Measurements from ENCODE around the gene WFIKKN1.

Gene WFIKKN1

GRCh38 chr16:648071-648780 lies 17.4 kb downstream of the WFIKKN1 start:
- Mint-ChIP-seq H3K36me3 (no peaks in the 10 kb centered on the region), H3K27me3 (no peaks in the 10 kb centered on the region), H3K9me3 (ENCODE audit: low read depth) (no peaks in the 10 kb centered on the region), H3K27ac (peak overlapping the region; percentile 81), H3K4me3 (peak overlapping the region; percentile 84), H3K4me1 (ENCODE audit: low read depth) (peaks cover 15% of the 10 kb centered on the region)

- Mint-ChIP-seq H3K36me3 (no peaks in the 10 kb centered on the region), H3K27me3 (no peaks in the 10 kb centered on the region), H3K9me3 (ENCODE audit: low read depth) (no peaks in the 10 kb centered on the region), H3K4me1 (ENCODE audit: low read depth) (peaks cover 12% of the 10 kb centered on the region), H3K27ac (peak within 1 kb of the TSS; percentile 81), H3K4me3 (peak within 1 kb of the TSS; percentile 84)
These were observed 18.2 kb downstream of the WFIKKN1 start, which contains the start of gene WDR90 for GRCh38 chr16:648781-649589. TSS of gene WDR90 (plus strand) at chr16:649365. CDS start at chr16:649417, 52 bp downstream.

- H3K27me3 Mint-ChIP-seq, result no peaks in the 10 kb centered on the region
- no peaks in the 10 kb centered on the region for H3K36me3 Mint-ChIP-seq
- peaks cover 5% of the 10 kb centered on the region for H3K4me1 Mint-ChIP-seq (ENCODE audit: low read depth)
- peak overlapping the region; percentile 74 for H3K4me3 Mint-ChIP-seq
- no peak overlapping the region for H3K27ac Mint-ChIP-seq
- no peaks in the 10 kb centered on the region for H3K9me3 Mint-ChIP-seq (ENCODE audit: low read depth)
These were observed 18.8 kb downstream of the WFIKKN1 start for GRCh38 chr16:649631-650030.

GRCh38 chr16:651844-652243 lies 21.1 kb downstream of the WFIKKN1 start:
- H3K4me3 Mint-ChIP-seq, result no peak overlapping the region
- H3K9me3 Mint-ChIP-seq (ENCODE audit: low read depth), result no peaks in the 10 kb centered on the region
- H3K4me1 Mint-ChIP-seq (ENCODE audit: low read depth), result peaks cover 2% of the 10 kb centered on the region
- H3K27ac Mint-ChIP-seq, result no peak overlapping the region
- H3K27me3 Mint-ChIP-seq, result no peaks in the 10 kb centered on the region
- no peaks in the 10 kb centered on the region for H3K36me3 Mint-ChIP-seq

- H3K9me3 Mint-ChIP-seq (ENCODE audit: low read depth), result no peaks in the 10 kb centered on the region
- H3K4me3 Mint-ChIP-seq, result no peak overlapping the region
- peaks cover 2% of the 10 kb centered on the region for H3K4me1 Mint-ChIP-seq (ENCODE audit: low read depth)
- no peaks in the 10 kb centered on the region for H3K27me3 Mint-ChIP-seq
- H3K36me3 Mint-ChIP-seq, result no peaks in the 10 kb centered on the region
- no peak overlapping the region for H3K27ac Mint-ChIP-seq
These were observed 21.9 kb downstream of the WFIKKN1 start for GRCh38 chr16:652454-653305.

- Mint-ChIP-seq H3K27ac (no peak overlapping the region), H3K36me3 (no peaks in the 10 kb centered on the region), H3K27me3 (no peaks in the 10 kb centered on the region), H3K4me3 (no peak overlapping the region), H3K4me1 (ENCODE audit: low read depth) (no peaks in the 10 kb centered on the region), H3K9me3 (ENCODE audit: low read depth) (no peaks in the 10 kb centered on the region)
These were observed 23.2 kb downstream of the WFIKKN1 start for GRCh38 chr16:654034-654433.

- no peak overlapping the region for H3K27ac Mint-ChIP-seq
- H3K4me3 Mint-ChIP-seq, result no peak overlapping the region
- no peaks in the 10 kb centered on the region for H3K36me3 Mint-ChIP-seq
- no peaks in the 10 kb centered on the region for H3K9me3 Mint-ChIP-seq (ENCODE audit: low read depth)
- H3K27me3 Mint-ChIP-seq, result no peaks in the 10 kb centered on the region
- H3K4me1 Mint-ChIP-seq (ENCODE audit: low read depth), result peaks cover 3% of the 10 kb centered on the region
These were observed 26.7 kb downstream of the WFIKKN1 start for GRCh38 chr16:657487-657886.

- peaks cover 3% of the 10 kb centered on the region for H3K4me1 Mint-ChIP-seq (ENCODE audit: low read depth)
- no peak overlapping the region for H3K27ac Mint-ChIP-seq
- no peaks in the 10 kb centered on the region for H3K36me3 Mint-ChIP-seq
- no peaks in the 10 kb centered on the region for H3K9me3 Mint-ChIP-seq (ENCODE audit: low read depth)
- no peaks in the 10 kb centered on the region for H3K27me3 Mint-ChIP-seq
- H3K4me3 Mint-ChIP-seq, result no peak overlapping the region
These were observed 28.1 kb downstream of the WFIKKN1 start for GRCh38 chr16:658679-659571.

- H3K27ac Mint-ChIP-seq, result no peak overlapping the region
- H3K4me3 Mint-ChIP-seq, result no peak overlapping the region
- H3K4me1 Mint-ChIP-seq (ENCODE audit: low read depth), result peaks cover 3% of the 10 kb centered on the region
- H3K36me3 Mint-ChIP-seq, result no peaks in the 10 kb centered on the region
- no peaks in the 10 kb centered on the region for H3K9me3 Mint-ChIP-seq (ENCODE audit: low read depth)
- H3K27me3 Mint-ChIP-seq, result no peaks in the 10 kb centered on the region
These were observed 28.8 kb downstream of the WFIKKN1 start for GRCh38 chr16:659618-660017.

- no peaks in the 10 kb centered on the region for H3K36me3 Mint-ChIP-seq
- no peaks in the 10 kb centered on the region for H3K9me3 Mint-ChIP-seq (ENCODE audit: low read depth)
- H3K27ac Mint-ChIP-seq, result no peak overlapping the region
- peaks cover 3% of the 10 kb centered on the region for H3K4me1 Mint-ChIP-seq (ENCODE audit: low read depth)
- no peak overlapping the region for H3K4me3 Mint-ChIP-seq
- H3K27me3 Mint-ChIP-seq, result no peaks in the 10 kb centered on the region
These were observed 29.3 kb downstream of the WFIKKN1 start for GRCh38 chr16:660132-660458.

- Mint-ChIP-seq H3K27me3 (no peaks in the 10 kb centered on the region), H3K36me3 (no peaks in the 10 kb centered on the region), H3K4me3 (peak overlapping the region; percentile 27), H3K27ac (no peak overlapping the region), H3K4me1 (ENCODE audit: low read depth) (peaks cover 3% of the 10 kb centered on the region), H3K9me3 (ENCODE audit: low read depth) (no peaks in the 10 kb centered on the region)
These were observed 29.8 kb downstream of the WFIKKN1 start for GRCh38 chr16:660459-661183.

GRCh38 chr16:661184-661821 lies 30.5 kb downstream of the WFIKKN1 start:
- H3K9me3 Mint-ChIP-seq (ENCODE audit: low read depth), result no peaks in the 10 kb centered on the region
- H3K4me3 Mint-ChIP-seq, result peak overlapping the region; percentile 27
- peaks cover 3% of the 10 kb centered on the region for H3K4me1 Mint-ChIP-seq (ENCODE audit: low read depth)
- no peaks in the 10 kb centered on the region for H3K36me3 Mint-ChIP-seq
- H3K27ac Mint-ChIP-seq, result no peak overlapping the region
- no peaks in the 10 kb centered on the region for H3K27me3 Mint-ChIP-seq

- H3K36me3 Mint-ChIP-seq, result no peaks in the 10 kb centered on the region
- no peaks in the 10 kb centered on the region for H3K27me3 Mint-ChIP-seq
- no peak overlapping the region for H3K4me3 Mint-ChIP-seq
- no peak overlapping the region for H3K27ac Mint-ChIP-seq
- H3K9me3 Mint-ChIP-seq (ENCODE audit: low read depth), result no peaks in the 10 kb centered on the region
- H3K4me1 Mint-ChIP-seq (ENCODE audit: low read depth), result peaks cover 3% of the 10 kb centered on the region
These were observed 31.3 kb downstream of the WFIKKN1 start for GRCh38 chr16:662095-662494.

Measured in activated naive CD8-positive, alpha-beta T cell (primary cell).